ENCODE data around the gene ERBB4. TPM values are rescaled to one million over a fixed set of nuclear protein-coding genes. Genes with fewer than 3 reads are reported as not detected.

Gene ERBB4
- total RNA-seq, 1 donor from 2014 or later = 1.2 TPM

- Histone ChIP-seq H3K9me3 (ENCODE audit: insufficient read depth, low read depth, low read length) (no peaks in the 10 kb centered on the region), H3K79me2 (ENCODE audit: insufficient read depth, low read length) (no peaks in the 10 kb centered on the region), H3K27ac (ENCODE audit: low read depth, low read length) (no peak overlapping the region), H3K9ac (ENCODE audit: low read length) (no peak overlapping the region), H3K27me3 (ENCODE audit: insufficient read depth, low read length) (no peaks in the 10 kb centered on the region), H2AFZ (ENCODE audit: low read depth, low read length) (no peak overlapping the region), H3K4me1 (ENCODE audit: insufficient read depth, low read length) (no peaks in the 10 kb centered on the region), H4K20me1 (ENCODE audit: insufficient read depth, low read length) (no peaks in the 10 kb centered on the region), H3K4me2 (ENCODE audit: low read length) (no peak overlapping the region), H3K36me3 (ENCODE audit: insufficient read depth, low read length) (no peaks in the 10 kb centered on the region), H3K4me3 (ENCODE audit: insufficient read depth, low read depth, low read length) (no peak overlapping the region)
- TF ChIP-seq, protein P1, sequence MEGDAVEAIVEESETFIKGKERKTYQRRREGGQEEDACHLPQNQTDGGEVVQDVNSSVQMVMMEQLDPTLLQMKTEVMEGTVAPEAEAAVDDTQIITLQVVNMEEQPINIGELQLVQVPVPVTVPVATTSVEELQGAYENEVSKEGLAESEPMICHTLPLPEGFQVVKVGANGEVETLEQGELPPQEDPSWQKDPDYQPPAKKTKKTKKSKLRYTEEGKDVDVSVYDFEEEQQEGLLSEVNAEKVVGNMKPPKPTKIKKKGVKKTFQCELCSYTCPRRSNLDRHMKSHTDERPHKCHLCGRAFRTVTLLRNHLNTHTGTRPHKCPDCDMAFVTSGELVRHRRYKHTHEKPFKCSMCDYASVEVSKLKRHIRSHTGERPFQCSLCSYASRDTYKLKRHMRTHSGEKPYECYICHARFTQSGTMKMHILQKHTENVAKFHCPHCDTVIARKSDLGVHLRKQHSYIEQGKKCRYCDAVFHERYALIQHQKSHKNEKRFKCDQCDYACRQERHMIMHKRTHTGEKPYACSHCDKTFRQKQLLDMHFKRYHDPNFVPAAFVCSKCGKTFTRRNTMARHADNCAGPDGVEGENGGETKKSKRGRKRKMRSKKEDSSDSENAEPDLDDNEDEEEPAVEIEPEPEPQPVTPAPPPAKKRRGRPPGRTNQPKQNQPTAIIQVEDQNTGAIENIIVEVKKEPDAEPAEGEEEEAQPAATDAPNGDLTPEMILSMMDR (IDR thresholded peaks at IDR 0.05; ENCODE audit: insufficient read depth, low read depth, low read length) = no peak
- TF ChIP-seq EZH2 (IDR thresholded peaks at IDR 0.05; ENCODE audit: insufficient read depth, low read length) = no peak
- Mint-ChIP-seq H3K36me3 (ENCODE audit: low read depth, unreplicated experiment) (no peaks in the 10 kb centered on the region), H3K9me3 (ENCODE audit: unreplicated experiment) (no peaks in the 10 kb centered on the region), H3K4me3 (ENCODE audit: unreplicated experiment) (no peak overlapping the region), H3K4me1 (ENCODE audit: low read depth, unreplicated experiment) (no peaks in the 10 kb centered on the region), H3K27me3 (ENCODE audit: low read depth, unreplicated experiment) (no peaks in the 10 kb centered on the region), H3K27ac (ENCODE audit: unreplicated experiment) (no peak overlapping the region)
- FAIRE-seq = no peak
- DNase-seq (ENCODE audit: low read depth) = no peak
Observed at GRCh38 chr2:211816754-211817153, 721.8 kb downstream of the ERBB4 start.

DNA sequence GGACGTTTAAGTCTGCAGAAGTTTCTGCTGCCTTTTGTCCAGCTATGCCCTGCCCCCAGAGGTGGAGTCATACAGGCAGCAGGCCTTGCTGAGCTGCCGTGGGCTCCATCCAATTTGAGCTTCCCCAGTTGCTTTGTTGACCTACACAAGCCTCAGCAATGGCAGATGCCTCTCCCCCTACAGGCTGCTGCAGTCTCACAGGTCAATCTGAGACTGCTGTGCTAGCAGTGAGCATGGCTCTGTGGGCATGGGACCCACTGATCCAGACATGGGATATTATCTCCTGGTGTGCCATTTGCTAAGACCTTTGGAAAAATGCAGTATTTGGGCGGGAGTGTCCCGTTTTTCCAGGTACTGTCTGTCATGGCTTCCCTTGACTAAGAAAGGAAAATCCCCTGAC lies 726.0 kb downstream of the ERBB4 start:
- TF ChIP-seq, protein P1 (IDR thresholded peaks at IDR 0.05; ENCODE audit: insufficient read depth, low read depth, low read length) = no peak
- no peak for TF ChIP-seq EZH2 (IDR thresholded peaks at IDR 0.05; ENCODE audit: insufficient read depth, low read length)
- Histone ChIP-seq H3K9me3 (ENCODE audit: insufficient read depth, low read depth, low read length) (no peaks in the 10 kb centered on the region), H4K20me1 (ENCODE audit: insufficient read depth, low read length) (no peaks in the 10 kb centered on the region), H3K27ac (ENCODE audit: low read depth, low read length) (no peak overlapping the region), H3K4me3 (ENCODE audit: insufficient read depth, low read depth, low read length) (no peak overlapping the region), H3K79me2 (ENCODE audit: insufficient read depth, low read length) (no peaks in the 10 kb centered on the region), H3K9ac (ENCODE audit: low read length) (no peak overlapping the region), H3K4me2 (ENCODE audit: low read length) (no peak overlapping the region), H3K36me3 (ENCODE audit: insufficient read depth, low read length) (no peaks in the 10 kb centered on the region), H2AFZ (ENCODE audit: low read depth, low read length) (no peak overlapping the region), H3K4me1 (ENCODE audit: insufficient read depth, low read length) (no peaks in the 10 kb centered on the region), H3K27me3 (ENCODE audit: insufficient read depth, low read length) (no peaks in the 10 kb centered on the region)
- Mint-ChIP-seq H3K9me3 (ENCODE audit: unreplicated experiment) (no peaks in the 10 kb centered on the region), H3K36me3 (ENCODE audit: low read depth, unreplicated experiment) (no peaks in the 10 kb centered on the region), H3K27ac (ENCODE audit: unreplicated experiment) (no peak overlapping the region), H3K4me3 (ENCODE audit: unreplicated experiment) (no peak overlapping the region), H3K4me1 (ENCODE audit: low read depth, unreplicated experiment) (no peaks in the 10 kb centered on the region), H3K27me3 (ENCODE audit: low read depth, unreplicated experiment) (no peaks in the 10 kb centered on the region)
- DNase-seq (ENCODE audit: low read depth) (no peak), FAIRE-seq (no peak)

DNA sequence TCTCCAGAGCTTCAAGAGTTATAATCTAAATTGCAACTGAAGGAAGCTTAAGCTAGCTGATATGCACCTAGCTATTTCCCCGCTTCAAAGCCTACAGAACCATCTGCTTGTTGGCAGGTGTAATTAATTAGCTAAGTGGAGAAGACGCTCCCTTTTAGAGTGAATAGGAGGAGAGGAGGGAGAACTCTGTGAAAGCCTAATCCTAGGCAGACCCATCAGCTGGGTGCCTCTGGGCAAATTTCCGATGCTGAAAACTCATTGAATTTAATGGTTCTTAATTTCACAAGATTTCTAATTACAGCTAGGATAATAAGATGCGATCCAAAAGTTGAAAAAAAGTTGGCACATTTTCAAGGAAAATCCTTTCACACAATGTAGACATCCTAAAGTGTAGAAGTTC lies 735.9 kb downstream of the ERBB4 start:
- H3K4me3 Mint-ChIP-seq (ENCODE audit: unreplicated experiment) = no peak overlapping the region
- H3K9me3 ChIP-seq (ENCODE audit: insufficient read depth, low read depth, low read length) = no peaks in the 10 kb centered on the region
- H3K27ac Mint-ChIP-seq (ENCODE audit: unreplicated experiment) = no peak overlapping the region
- TF ChIP-seq, protein P1 (IDR thresholded peaks at IDR 0.05; ENCODE audit: insufficient read depth, low read depth, low read length) = no peak
- no peak for TF ChIP-seq EZH2 (IDR thresholded peaks at IDR 0.05; ENCODE audit: insufficient read depth, low read length)
- H3K4me3 ChIP-seq (ENCODE audit: insufficient read depth, low read depth, low read length) = no peak overlapping the region
- H3K36me3 ChIP-seq (ENCODE audit: insufficient read depth, low read length) = no peaks in the 10 kb centered on the region
- no peaks in the 10 kb centered on the region for H4K20me1 ChIP-seq (ENCODE audit: insufficient read depth, low read length)
- no peak overlapping the region for H3K27ac ChIP-seq (ENCODE audit: low read depth, low read length)
- H3K4me1 ChIP-seq (ENCODE audit: insufficient read depth, low read length) = no peaks in the 10 kb centered on the region
- H3K9ac ChIP-seq (ENCODE audit: low read length) = no peak overlapping the region
- H3K36me3 Mint-ChIP-seq (ENCODE audit: low read depth, unreplicated experiment) = no peaks in the 10 kb centered on the region
- no peaks in the 10 kb centered on the region for H3K79me2 ChIP-seq (ENCODE audit: insufficient read depth, low read length)
- no peaks in the 10 kb centered on the region for H3K27me3 ChIP-seq (ENCODE audit: insufficient read depth, low read length)
- no peaks in the 10 kb centered on the region for H3K27me3 Mint-ChIP-seq (ENCODE audit: low read depth, unreplicated experiment)
- H2AFZ ChIP-seq (ENCODE audit: low read depth, low read length) = no peak overlapping the region
- no peak for DNase-seq (ENCODE audit: low read depth)
- H3K4me2 ChIP-seq (ENCODE audit: low read length) = no peak overlapping the region
- no peaks in the 10 kb centered on the region for H3K9me3 Mint-ChIP-seq (ENCODE audit: unreplicated experiment)
- FAIRE-seq = no peak
- H3K4me1 Mint-ChIP-seq (ENCODE audit: low read depth, unreplicated experiment) = no peaks in the 10 kb centered on the region

All from astrocyte (in vitro differentiated cells and primary cell).